Measurements from ENCODE around the gene GPATCH3. TPM values are rescaled to one million over a fixed set of nuclear protein-coding genes. Genes with fewer than 3 reads are reported as not detected.

The GPATCH3 gene
- total RNA-seq, 1 donor from 2014 or later = 6.1 TPM

DNA sequence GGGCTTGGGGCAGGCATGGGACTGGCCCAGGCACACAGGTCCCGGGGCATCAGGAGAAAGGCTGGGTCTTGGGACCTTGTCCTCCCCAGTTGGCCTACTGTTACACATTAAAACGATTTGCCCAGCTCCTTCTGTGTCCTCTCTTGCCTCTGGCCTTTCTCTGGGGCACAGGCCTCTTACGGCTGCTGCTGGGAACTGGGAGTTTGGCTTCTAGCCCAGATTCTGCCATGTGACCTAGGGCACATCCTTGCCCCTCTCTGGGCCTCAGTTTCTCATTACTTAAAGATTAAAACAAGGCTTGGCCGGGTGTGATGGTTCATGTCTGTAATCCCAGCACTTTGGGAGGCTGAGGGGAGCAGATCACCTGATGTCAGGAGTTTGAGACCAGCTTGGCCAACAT lies 46.0 kb upstream of the GPATCH3 start:
- Histone ChIP-seq H3K4me3 (no peak overlapping the region), H3K36me3 (no peaks in the 10 kb centered on the region), H3K27me3 (no peaks in the 10 kb centered on the region), H3K27ac (no peak overlapping the region), H3K79me2 (ENCODE audit: low read depth) (no peaks in the 10 kb centered on the region), H4K20me1 (ENCODE audit: low read depth) (no peaks in the 10 kb centered on the region), H3K4me1 (no peaks in the 10 kb centered on the region), H3K9me3 (ENCODE audit: low read depth) (no peaks in the 10 kb centered on the region), H2AFZ (replicated peaks) (no peak overlapping the region), H3K4me2 (no peak overlapping the region), H3F3A (ENCODE audit: low read depth) (peaks cover 9% of the 10 kb centered on the region), H3K9ac (no peak overlapping the region)
- no peak overlapping the region for H3K27ac Mint-ChIP-seq
- no peak for DNase-seq (ENCODE audit: low spot score)
- peaks cover 4% of the 10 kb centered on the region for H3K4me1 Mint-ChIP-seq
- H3K9me3 Mint-ChIP-seq = no peaks in the 10 kb centered on the region
- peaks cover 2% of the 10 kb centered on the region for H3K27me3 Mint-ChIP-seq (ENCODE audit: insufficient read depth, low read depth)
- no peak overlapping the region for H3K4me3 Mint-ChIP-seq
- TF ChIP-seq EZH2 (IDR thresholded peaks at IDR 0.05) = no peak
- no peak for TF ChIP-seq EZH2phosphoT487 (IDR thresholded peaks at IDR 0.05)
- TF ChIP-seq, protein P1, sequence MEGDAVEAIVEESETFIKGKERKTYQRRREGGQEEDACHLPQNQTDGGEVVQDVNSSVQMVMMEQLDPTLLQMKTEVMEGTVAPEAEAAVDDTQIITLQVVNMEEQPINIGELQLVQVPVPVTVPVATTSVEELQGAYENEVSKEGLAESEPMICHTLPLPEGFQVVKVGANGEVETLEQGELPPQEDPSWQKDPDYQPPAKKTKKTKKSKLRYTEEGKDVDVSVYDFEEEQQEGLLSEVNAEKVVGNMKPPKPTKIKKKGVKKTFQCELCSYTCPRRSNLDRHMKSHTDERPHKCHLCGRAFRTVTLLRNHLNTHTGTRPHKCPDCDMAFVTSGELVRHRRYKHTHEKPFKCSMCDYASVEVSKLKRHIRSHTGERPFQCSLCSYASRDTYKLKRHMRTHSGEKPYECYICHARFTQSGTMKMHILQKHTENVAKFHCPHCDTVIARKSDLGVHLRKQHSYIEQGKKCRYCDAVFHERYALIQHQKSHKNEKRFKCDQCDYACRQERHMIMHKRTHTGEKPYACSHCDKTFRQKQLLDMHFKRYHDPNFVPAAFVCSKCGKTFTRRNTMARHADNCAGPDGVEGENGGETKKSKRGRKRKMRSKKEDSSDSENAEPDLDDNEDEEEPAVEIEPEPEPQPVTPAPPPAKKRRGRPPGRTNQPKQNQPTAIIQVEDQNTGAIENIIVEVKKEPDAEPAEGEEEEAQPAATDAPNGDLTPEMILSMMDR (IDR thresholded peaks at IDR 0.05) = no peak
- H3K36me3 Mint-ChIP-seq = peaks cover 32% of the 10 kb centered on the region

DNA sequence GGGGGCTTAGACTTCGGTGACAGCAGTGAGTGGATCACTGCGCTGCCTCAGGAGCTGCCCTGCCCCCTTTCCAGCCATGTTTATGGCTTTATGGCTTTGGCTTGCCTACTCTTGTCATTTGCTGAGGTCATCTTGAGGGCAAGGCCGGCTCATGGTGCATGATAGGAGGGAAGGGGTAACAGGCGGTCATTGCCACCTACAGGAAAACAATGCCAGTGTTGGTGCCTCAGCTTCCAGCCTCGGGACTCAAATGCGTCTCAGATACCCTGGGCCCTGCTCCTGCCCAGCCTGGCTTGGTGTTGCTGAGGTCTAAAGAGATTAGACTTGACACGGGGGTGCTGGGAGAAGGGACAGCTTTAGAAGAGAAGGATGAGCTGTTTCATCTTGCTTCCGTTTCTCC lies 45.5 kb upstream of the GPATCH3 start:
- H4K20me1 ChIP-seq (ENCODE audit: low read depth) = no peaks in the 10 kb centered on the region
- peaks cover 2% of the 10 kb centered on the region for H3K27me3 Mint-ChIP-seq (ENCODE audit: insufficient read depth, low read depth)
- H3K4me1 Mint-ChIP-seq = peaks cover 4% of the 10 kb centered on the region
- H3K4me3 ChIP-seq = no peak overlapping the region
- H3K36me3 Mint-ChIP-seq = peaks cover 32% of the 10 kb centered on the region
- no peak overlapping the region for H3K27ac ChIP-seq
- no peaks in the 10 kb centered on the region for H3K9me3 Mint-ChIP-seq
- no peaks in the 10 kb centered on the region for H3K4me1 ChIP-seq
- peaks cover 9% of the 10 kb centered on the region for H3F3A ChIP-seq (ENCODE audit: low read depth)
- no peaks in the 10 kb centered on the region for H3K27me3 ChIP-seq
- TF ChIP-seq, protein P1 (IDR thresholded peaks at IDR 0.05) = no peak
- TF ChIP-seq EZH2phosphoT487 (IDR thresholded peaks at IDR 0.05) (no peak), EZH2 (IDR thresholded peaks at IDR 0.05) (no peak)
- H2AFZ ChIP-seq (replicated peaks) = no peak overlapping the region
- no peak for DNase-seq (ENCODE audit: low spot score)
- no peak overlapping the region for H3K4me2 ChIP-seq
- H3K4me3 Mint-ChIP-seq = no peak overlapping the region
- no peak overlapping the region for H3K9ac ChIP-seq
- H3K9me3 ChIP-seq (ENCODE audit: low read depth) = no peaks in the 10 kb centered on the region
- H3K27ac Mint-ChIP-seq = no peak overlapping the region
- H3K36me3 ChIP-seq = no peaks in the 10 kb centered on the region
- no peaks in the 10 kb centered on the region for H3K79me2 ChIP-seq (ENCODE audit: low read depth)

- H3K4me3 Mint-ChIP-seq = no peak overlapping the region
- no peaks in the 10 kb centered on the region for H4K20me1 ChIP-seq (ENCODE audit: low read depth)
- no peaks in the 10 kb centered on the region for H3K27me3 ChIP-seq
- H3K27ac ChIP-seq = no peak overlapping the region
- peaks cover 9% of the 10 kb centered on the region for H3F3A ChIP-seq (ENCODE audit: low read depth)
- TF ChIP-seq EZH2phosphoT487 (IDR thresholded peaks at IDR 0.05) = no peak
- no peak for TF ChIP-seq EZH2 (IDR thresholded peaks at IDR 0.05)
- TF ChIP-seq, protein P1 (IDR thresholded peaks at IDR 0.05) = no peak
- no peaks in the 10 kb centered on the region for H3K4me1 ChIP-seq
- H3K4me3 ChIP-seq = no peak overlapping the region
- peaks cover 2% of the 10 kb centered on the region for H3K27me3 Mint-ChIP-seq (ENCODE audit: insufficient read depth, low read depth)
- peaks cover 32% of the 10 kb centered on the region for H3K36me3 Mint-ChIP-seq
- H3K9ac ChIP-seq = no peak overlapping the region
- no peak overlapping the region for H2AFZ ChIP-seq (replicated peaks)
- no peak overlapping the region for H3K4me2 ChIP-seq
- no peak overlapping the region for H3K27ac Mint-ChIP-seq
- no peak for DNase-seq (ENCODE audit: low spot score)
- H3K79me2 ChIP-seq (ENCODE audit: low read depth) = no peaks in the 10 kb centered on the region
- no peaks in the 10 kb centered on the region for H3K9me3 Mint-ChIP-seq
- peaks cover 4% of the 10 kb centered on the region for H3K4me1 Mint-ChIP-seq
- H3K36me3 ChIP-seq = no peaks in the 10 kb centered on the region
- no peaks in the 10 kb centered on the region for H3K9me3 ChIP-seq (ENCODE audit: low read depth)
Observed at GRCh38 chr1:26945138-26945537, 44.9 kb upstream of the GPATCH3 start.

All from neural progenitor cell (in vitro differentiated cells).